Liver (tissue), 9 donors: ENCODE measurements around the gene CPSF4. TPM values are rescaled to one million over a fixed set of nuclear protein-coding genes. Genes with fewer than 3 reads are reported as not detected.

Experiments
- DNase-seq: peaks from one replicate; pipeline ENCODE4 v3.0.0-alpha.2; 2017; ENCODE audit warnings: low spot score
- H3K27ac ChIP-seq, 2 donors: one replicate each; pipeline ENCODE4 v1.7.0; 2013; ENCODE audit warnings: inconsistent platforms in 2 of 2, low read length in 2 of 2, control low read depth in 1 of 2, low read depth in 1 of 2, mild to moderate bottlenecking in 1 of 2
- H3K27me3 ChIP-seq, 4 donors: one replicate each; pipeline versions ENCODE4 v1.6.1 to v1.7.0; 2013; ENCODE audit warnings: low read length in 3 of 4, inconsistent platforms in 1 of 4, mild to moderate bottlenecking in 1 of 4, moderate library complexity in 1 of 4; ENCODE audit not compliant: control insufficient read depth in 4 of 4, insufficient read depth in 4 of 4
- H3K36me3 ChIP-seq, 4 donors: one replicate each; pipeline versions ENCODE4 v1.6.1 to v1.7.0; 2013; ENCODE audit warnings: low read length in 3 of 4, mild to moderate bottlenecking in 3 of 4, low read depth in 1 of 4, moderate library complexity in 1 of 4; ENCODE audit not compliant: control insufficient read depth in 4 of 4, insufficient read depth in 3 of 4
- H3K4me1 ChIP-seq, 4 donors: one replicate each; pipeline versions ENCODE4 v1.6.1 to v1.7.0; 2013; ENCODE audit warnings: low read length in 3 of 4, mild to moderate bottlenecking in 3 of 4, moderate library complexity in 1 of 4; ENCODE audit not compliant: control insufficient read depth in 4 of 4, insufficient read depth in 4 of 4
- H3K4me3 ChIP-seq, 3 donors: one replicate each; pipeline versions ENCODE4 v1.6.1 to v1.7.0; 2013; ENCODE audit warnings: low read length in 3 of 3, control low read depth in 1 of 3, low read depth in 1 of 3, mild to moderate bottlenecking in 1 of 3
- H3K9ac ChIP-seq, 2 donors: one replicate each; pipeline ENCODE4 v1.7.0; 2013; ENCODE audit warnings: low read length in 2 of 2, mild to moderate bottlenecking in 2 of 2, moderate library complexity in 2 of 2, control low read depth in 1 of 2, low read depth in 1 of 2
- H3K9me3 ChIP-seq, 4 donors: one replicate each; pipeline versions ENCODE4 v1.6.1 to v1.7.0; 2013; ENCODE audit warnings: low read length in 3 of 4; ENCODE audit not compliant: control insufficient read depth in 4 of 4
- ATF3 ChIP-seq: IDR thresholded peaks from 2 replicates; pipeline ENCODE4 v1.6.1; 2016; ENCODE audit warnings: antibody characterized with exemption
- EGR1 ChIP-seq, 2 donors: IDR thresholded peaks; 2 replicates each; pipeline ENCODE4 v1.6.1; 2016 to 2018; ENCODE audit warnings: antibody characterized with exemption in 2 of 2, low read depth in 2 of 2
- FOXA1 ChIP-seq: IDR thresholded peaks from 2 replicates; pipeline ENCODE4 v1.6.1; 2016; ENCODE audit warnings: antibody characterized with exemption
- FOXA2 ChIP-seq: IDR thresholded peaks from 2 replicates; pipeline ENCODE4 v1.6.1; 2016; ENCODE audit warnings: antibody characterized with exemption
- GABPA ChIP-seq, 2 donors: IDR thresholded peaks in 1 of 2; conservative IDR thresholded peaks in 1 of 2; 2 replicates each; pipeline ENCODE4 v1.6.1; 2016; ENCODE audit warnings: antibody characterized with exemption in 2 of 2, mild to moderate bottlenecking in 1 of 2, moderate library complexity in 1 of 2
- HNF4A ChIP-seq, 2 donors: conservative IDR thresholded peaks; 2 replicates each; pipeline ENCODE4 v1.6.1; 2016; ENCODE audit warnings: antibody characterized with exemption in 2 of 2, mild to moderate bottlenecking in 2 of 2
- HNF4G ChIP-seq: IDR thresholded peaks from 2 replicates; pipeline ENCODE4 v1.6.1; 2016; ENCODE audit warnings: antibody characterized with exemption
- JUND ChIP-seq, 2 donors: IDR thresholded peaks; 2 replicates each; pipeline ENCODE4 v1.6.1; 2016; ENCODE audit warnings: antibody characterized with exemption in 2 of 2
- MAX ChIP-seq: IDR thresholded peaks from 2 replicates; pipeline ENCODE4 v1.6.1; 2016; ENCODE audit warnings: antibody characterized with exemption
- NR2F2 ChIP-seq: IDR thresholded peaks from 2 replicates; pipeline ENCODE4 v1.6.1; 2016; ENCODE audit warnings: antibody characterized with exemption
- RAD21 ChIP-seq, 2 donors: IDR thresholded peaks; 2 replicates each; pipeline ENCODE4 v1.6.1; 2016; ENCODE audit warnings: antibody characterized with exemption in 2 of 2, mild to moderate bottlenecking in 2 of 2
- REST ChIP-seq: IDR thresholded peaks from 2 replicates; pipeline ENCODE4 v1.6.1; 2016; ENCODE audit warnings: antibody characterized with exemption, mild to moderate bottlenecking
- RXRA ChIP-seq, 2 donors: IDR thresholded peaks; 2 replicates each; pipeline ENCODE4 v1.6.1; 2017 to 2018; ENCODE audit warnings: antibody characterized with exemption in 2 of 2, mild to moderate bottlenecking in 1 of 2
- SP1 ChIP-seq: IDR thresholded peaks from 2 replicates; pipeline ENCODE4 v1.6.1; 2018; ENCODE audit warnings: antibody characterized with exemption, mild to moderate bottlenecking
- TAF1 ChIP-seq: conservative IDR thresholded peaks from 2 replicates; pipeline ENCODE4 v1.6.1; 2016; ENCODE audit warnings: antibody characterized with exemption, mild to moderate bottlenecking
- YY1 ChIP-seq: IDR thresholded peaks from 2 replicates; pipeline ENCODE4 v1.6.1; 2016; ENCODE audit warnings: antibody characterized with exemption, mild to moderate bottlenecking
- ZBTB33 ChIP-seq: IDR thresholded peaks from 2 replicates; pipeline ENCODE4 v1.6.1; 2016; ENCODE audit warnings: antibody characterized with exemption
- WGBS: extraction: QIAGEN DNeasy Blood & Tissue Kit; methylation state at CpG from one replicate; pipeline ENCODE4 v1.1.7; 2013; 5-methylcytosine and 5-hydroxymethylcytosine counted together
- polyA plus RNA-seq, 2 donors: library from polyadenylated mRNA; stranded (reverse) in 1 of 2; unstranded in 1 of 2; fragments of 200-250 nt in 1 of 2; fragments of >200 nt in 1 of 2; fragmentation: Nextera tagmentation in 1 of 2; extraction: Ambion mirVana in 1 of 2; gene quantifications; one replicate each; pipeline versions ENCODE4 v1.2.1 to v1.2.3, GENCODE V29; 2013 to 2015
- total RNA-seq, 2 donors: library from RNA; depleted of rRNA; stranded (reverse); fragments of >200 nt; gene quantifications; one replicate each; pipeline ENCODE4 v1.2.3, GENCODE V29; 2014
- donor health status: healthy.
- donor health status: healthy.
- donor health status: healthy.
- donor health status: healthy.
- donor health status: healthy.

Gene CPSF4
- total and polyA plus RNA-seq, 4 donors = 7.1 to 15.3 (median 10.5) TPM

GRCh38 chr7:99473315-99473596 lies 34.5 kb downstream of the CPSF4 start:
- H3K4me3 ChIP-seq = peak overlapping the region; percentile 70 to 90 (median 80)
- H3K36me3 ChIP-seq = peaks cover 0 to 6% (median 2%) of the 10 kb centered on the region in 4 donors
- H3K9me3 ChIP-seq = no peaks in the 10 kb centered on the region
- no peak for DNase-seq
- peak overlapping the region; percentile 69 to 85 for H3K27ac ChIP-seq
- peak overlapping the region; percentile 16 to 42 for H3K9ac ChIP-seq
- TF ChIP-seq SP1 = no peak
- TF ChIP-seq JUND (IDR thresholded peaks at IDR 0.05) = no peak
- TF ChIP-seq HNF4A (conservative IDR thresholded peaks at IDR 0.05) = peak in 1 of 2 donors; percentile 1
- peaks cover 3 to 14% (median 9%) of the 10 kb centered on the region in 4 donors for H3K4me1 ChIP-seq
- H3K27me3 ChIP-seq = no peaks in the 10 kb centered on the region
- 7% methylated on average over 7 of the region's 7 CpGs for WGBS

- no peak overlapping the region for H3K9ac ChIP-seq
- H3K27ac ChIP-seq = no peak overlapping the region
- H3K4me1 ChIP-seq = peaks cover 3 to 15% (median 10%) of the 10 kb centered on the region in 4 donors
- TF ChIP-seq RAD21 (IDR thresholded peaks at IDR 0.05) (no peak), FOXA1 (no peak), FOXA2 (no peak), ATF3 (no peak), ZBTB33 (no peak), EGR1 (IDR thresholded peaks at IDR 0.05; ENCODE audit: low read depth in 2 of 2) (no peak)
- no peak for DNase-seq
- WGBS = 87% methylated on average over 5 of the region's 5 CpGs
- no peaks in the 10 kb centered on the region for H3K9me3 ChIP-seq
- H3K27me3 ChIP-seq = no peaks in the 10 kb centered on the region
- peaks cover 0 to 20% (median 7%) of the 10 kb centered on the region in 4 donors for H3K36me3 ChIP-seq
- H3K4me3 ChIP-seq = no peak overlapping the region
Observed at GRCh38 chr7:99476107-99476506, 37.4 kb downstream of the CPSF4 start.

GRCh38 chr7:99478464-99479440 lies 40.0 kb downstream of the CPSF4 start:
- no peak overlapping the region for H3K4me3 ChIP-seq
- no peak overlapping the region for H3K9ac ChIP-seq
- no peak overlapping the region for H3K27ac ChIP-seq
- peaks cover 3 to 8% (median 3%) of the 10 kb centered on the region in 4 donors for H3K4me1 ChIP-seq
- H3K9me3 ChIP-seq = no peaks in the 10 kb centered on the region
- DNase-seq = no peak
- 86% methylated on average over 15 of the region's 15 CpGs for WGBS
- peaks cover 1 to 20% (median 8%) of the 10 kb centered on the region in 4 donors for H3K36me3 ChIP-seq
- H3K27me3 ChIP-seq = no peaks in the 10 kb centered on the region
- TF ChIP-seq HNF4G = no peak
- TF ChIP-seq HNF4A (conservative IDR thresholded peaks at IDR 0.05) = no peak
- no peak for TF ChIP-seq SP1
- TF ChIP-seq ATF3 = no peak
- no peak for TF ChIP-seq JUND (IDR thresholded peaks at IDR 0.05)
- TF ChIP-seq ZBTB33 = no peak
- no peak for TF ChIP-seq TAF1
- TF ChIP-seq REST = no peak
- no peak for TF ChIP-seq YY1
- no peak for TF ChIP-seq FOXA1
- no peak for TF ChIP-seq EGR1 (IDR thresholded peaks at IDR 0.05; ENCODE audit: low read depth in 2 of 2)
- no peak for TF ChIP-seq RXRA (IDR thresholded peaks at IDR 0.05)
- no peak for TF ChIP-seq MAX
- no peak for TF ChIP-seq NR2F2
- no peak for TF ChIP-seq GABPA (IDR thresholded peaks at IDR 0.05 in 1 of 2, conservative IDR thresholded peaks at IDR 0.05 in 1 of 2)
- no peak for TF ChIP-seq FOXA2
